SK-N-SH treated with all-trans-retinoic acid at 6 μM for 48 hours (cell line): ENCODE measurements around the gene GVQW3.

Experiments used
- ATAC-seq: fragments of 200-7000 bp; cut with Tn5 transposase; 3 replicates; pipeline ENCODE4 v1.9.1; 2020; ENCODE audit warnings: mild to moderate bottlenecking, moderate library complexity
- ARNTL ChIP-seq: fragments of 450-650 bp; formaldehyde crosslinking; IDR thresholded peaks from 2 replicates; pipeline ENCODE4 v1.5.0; 2020; ENCODE audit warnings: low read depth, mild to moderate bottlenecking, moderate library complexity, borderline replicate concordance
- BACH2 ChIP-seq: fragments of 250-450 bp; sonication (Bioruptor Pico); IDR thresholded peaks from 2 replicates; pipeline ENCODE4 v1.9.0; 2021; ENCODE audit warnings: mild to moderate bottlenecking, borderline replicate concordance
- CSDC2 ChIP-seq: fragments of 250-450 bp; sonication (Bioruptor Pico); IDR thresholded peaks from 2 replicates; pipeline ENCODE4 v1.5.0; 2020; ENCODE audit warnings: mild to moderate bottlenecking, moderate library complexity
- ESRRG ChIP-seq: fragments of 250-450 bp; sonication (Bioruptor Pico); IDR thresholded peaks from 2 replicates; pipeline ENCODE4 v1.6.1; 2021; ENCODE audit warnings: mild to moderate bottlenecking
- GLIS3 ChIP-seq: fragments of 250-450 bp; sonication (Bioruptor Pico); IDR thresholded peaks from 2 replicates; pipeline ENCODE4 v1.5.0; 2020; ENCODE audit warnings: mild to moderate bottlenecking, moderate library complexity
- OSR1 ChIP-seq: fragments of 250-450 bp; sonication (Bioruptor Pico); IDR thresholded peaks from 2 replicates; pipeline ENCODE4 v1.8.0; 2022; ENCODE audit warnings: moderate library complexity, mild to moderate bottlenecking, inconsistent platforms
- RARB ChIP-seq: fragments of 250-450 bp; sonication (Bioruptor Pico); IDR thresholded peaks from 2 replicates; pipeline ENCODE4 v1.8.0; 2021; ENCODE audit warnings: mild to moderate bottlenecking, moderate library complexity
- SNAI2 ChIP-seq: fragments of 250-450 bp; sonication (Bioruptor Pico); IDR thresholded peaks from 2 replicates; pipeline ENCODE4 v1.5.0; 2020; ENCODE audit warnings: mild to moderate bottlenecking, moderate library complexity
- TCF4 ChIP-seq: fragments of 250-450 bp; sonication (Bioruptor Pico); IDR thresholded peaks from 2 replicates; pipeline ENCODE4 v1.8.0; 2021; ENCODE audit warnings: mild to moderate bottlenecking, moderate library complexity, borderline replicate concordance
- TOX ChIP-seq: fragments of 250-450 bp; sonication (Bioruptor Pico); IDR thresholded peaks from 2 replicates; pipeline ENCODE4 v1.8.0; 2021; ENCODE audit warnings: mild to moderate bottlenecking, moderate library complexity, borderline replicate concordance
- ZC3H10 ChIP-seq: fragments of 250-450 bp; sonication (Bioruptor Pico); IDR thresholded peaks from 2 replicates; pipeline ENCODE4 v1.5.1; 2021; ENCODE audit warnings: mild to moderate bottlenecking, moderate library complexity
- ZFP30 ChIP-seq: fragments of 450-650 bp; formaldehyde crosslinking; IDR thresholded peaks from 2 replicates; pipeline ENCODE4 v1.5.0; 2022; ENCODE audit warnings: mild to moderate bottlenecking, moderate library complexity
- ZNF565 ChIP-seq: fragments of 450-650 bp; formaldehyde crosslinking; conservative IDR thresholded peaks from 2 replicates; pipeline ENCODE4 v1.5.0; 2020; ENCODE audit warnings: low read depth, mild to moderate bottlenecking, moderate library complexity
- ZNF70 ChIP-seq: fragments of 450-650 bp; formaldehyde crosslinking; IDR thresholded peaks from 2 replicates; pipeline ENCODE4 v1.5.0; 2020; ENCODE audit warnings: mild to moderate bottlenecking, moderate library complexity
- ZNF8 ChIP-seq: fragments of 450-650 bp; formaldehyde crosslinking; IDR thresholded peaks from 2 replicates; pipeline ENCODE4 v1.5.0; 2020; ENCODE audit warnings: mild to moderate bottlenecking, moderate library complexity
- TF ChIP-seq, protein P1 (sequence below): fragments of 250-450 bp; sonication (Bioruptor Pico); IDR thresholded peaks from 2 replicates; pipeline ENCODE4 v1.5.1; 2021; ENCODE audit warnings: mild to moderate bottlenecking, moderate library complexity
- TF ChIP-seq, protein P2 (sequence below): fragments of 250-450 bp; sonication (Bioruptor Pico); IDR thresholded peaks from 2 replicates; pipeline ENCODE4 v1.8.0; 2021; ENCODE audit warnings: low read depth, mild to moderate bottlenecking, moderate library complexity, borderline replicate concordance
- TF ChIP-seq, protein P3 (sequence below): fragments of 250-450 bp; sonication (Bioruptor Pico); IDR thresholded peaks from 2 replicates; pipeline ENCODE4 v1.5.1; 2020; ENCODE audit warnings: low read depth, mild to moderate bottlenecking, moderate library complexity
- TF ChIP-seq, protein P4 (sequence below): fragments of 250-450 bp; sonication (Bioruptor Pico); IDR thresholded peaks from 2 replicates; pipeline ENCODE4 v1.8.0; 2020; ENCODE audit warnings: mild to moderate bottlenecking, moderate library complexity, borderline replicate concordance
- TF ChIP-seq, protein P5 (sequence below): fragments of 250-450 bp; sonication (Bioruptor Pico); IDR thresholded peaks from 2 replicates; pipeline ENCODE4 v1.5.0; 2020; ENCODE audit warnings: mild to moderate bottlenecking, moderate library complexity

Gene GVQW3

DNA sequence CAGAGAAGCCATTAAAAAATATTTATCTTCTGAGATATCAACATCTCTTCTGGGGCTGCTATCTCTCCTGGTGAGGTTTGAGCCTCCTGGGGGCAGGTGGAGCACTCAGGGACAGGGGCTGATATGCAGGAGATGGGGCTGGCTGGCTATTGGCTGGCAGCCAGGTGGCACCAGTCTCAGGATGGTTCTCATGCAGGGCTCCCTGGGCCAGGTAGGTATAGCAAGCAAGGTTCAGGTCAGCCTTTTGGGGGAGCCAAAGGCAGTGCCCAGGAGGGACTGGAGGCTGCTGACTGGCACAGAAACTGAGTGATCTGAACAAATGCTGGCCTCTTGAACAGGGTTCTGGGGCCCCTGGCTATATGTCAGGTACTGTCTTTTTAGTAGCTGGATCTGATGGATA, 34.0 kb downstream of the GVQW3 start:
- ATAC-seq, result no peak
- TF ChIP-seq CSDC2 (CRISPR knock-in tag) (no peak), TOX (CRISPR knock-in tag) (no peak), GLIS3 (no peak)

DNA sequence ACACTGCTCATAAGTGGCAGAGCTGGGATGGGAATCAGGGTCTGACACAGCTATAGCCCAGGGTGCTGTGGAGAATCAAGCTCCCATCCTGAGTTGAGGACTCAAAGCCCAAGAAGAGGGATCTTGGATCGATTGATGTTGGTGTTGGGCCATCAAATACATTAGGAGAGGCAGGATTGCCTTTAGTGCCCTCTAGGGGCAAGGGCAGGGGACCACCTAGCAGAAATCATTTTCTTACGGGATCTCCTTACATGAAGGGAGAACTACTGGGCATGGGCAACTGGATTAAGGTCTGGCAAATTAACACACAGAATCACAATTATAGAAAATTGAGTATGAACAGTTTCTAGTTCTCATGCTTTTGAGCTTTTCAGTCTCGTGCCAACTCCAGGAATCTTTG, 38.8 kb downstream of the GVQW3 start:
- ATAC-seq, result no peak
- TF ChIP-seq BACH2 (CRISPR knock-in tag) (no peak), ESRRG (no peak), ZNF8 (CRISPR knock-in tag) (no peak)
- TF ChIP-seq, all 23 proteins: peak for 0

DNA sequence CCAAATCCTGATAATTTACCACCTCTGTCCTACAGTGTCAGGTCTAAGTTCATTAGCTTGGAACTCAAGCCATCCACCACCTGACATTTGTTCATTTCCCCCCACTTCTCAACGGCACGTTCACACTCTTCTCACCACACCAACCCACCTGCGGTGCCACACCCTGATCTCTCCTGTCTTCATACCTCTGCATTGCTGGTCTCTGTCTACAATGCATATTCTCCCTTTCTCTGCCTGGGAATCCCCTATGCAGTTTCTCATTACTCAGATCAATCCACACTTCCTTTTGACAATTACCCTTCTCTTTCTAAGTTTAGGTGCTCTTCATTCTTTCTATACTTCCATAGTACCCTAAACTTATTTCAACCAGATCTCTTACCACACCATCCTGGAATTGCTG, 43.3 kb downstream of the GVQW3 start:
- ATAC-seq, result no peak
- TF ChIP-seq, protein P1, sequence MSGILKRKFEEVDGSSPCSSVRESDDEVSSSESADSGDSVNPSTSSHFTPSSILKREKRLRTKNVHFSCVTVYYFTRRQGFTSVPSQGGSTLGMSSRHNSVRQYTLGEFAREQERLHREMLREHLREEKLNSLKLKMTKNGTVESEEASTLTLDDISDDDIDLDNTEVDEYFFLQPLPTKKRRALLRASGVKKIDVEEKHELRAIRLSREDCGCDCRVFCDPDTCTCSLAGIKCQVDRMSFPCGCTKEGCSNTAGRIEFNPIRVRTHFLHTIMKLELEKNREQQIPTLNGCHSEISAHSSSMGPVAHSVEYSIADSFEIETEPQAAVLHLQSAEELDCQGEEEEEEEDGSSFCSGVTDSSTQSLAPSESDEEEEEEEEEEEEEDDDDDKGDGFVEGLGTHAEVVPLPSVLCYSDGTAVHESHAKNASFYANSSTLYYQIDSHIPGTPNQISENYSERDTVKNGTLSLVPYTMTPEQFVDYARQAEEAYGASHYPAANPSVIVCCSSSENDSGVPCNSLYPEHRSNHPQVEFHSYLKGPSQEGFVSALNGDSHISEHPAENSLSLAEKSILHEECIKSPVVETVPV (CRISPR knock-in tag), result no peak
- no peak for TF ChIP-seq OSR1 (CRISPR knock-in tag)
- no peak for TF ChIP-seq ZNF70 (CRISPR knock-in tag)
- TF ChIP-seq, protein P2, sequence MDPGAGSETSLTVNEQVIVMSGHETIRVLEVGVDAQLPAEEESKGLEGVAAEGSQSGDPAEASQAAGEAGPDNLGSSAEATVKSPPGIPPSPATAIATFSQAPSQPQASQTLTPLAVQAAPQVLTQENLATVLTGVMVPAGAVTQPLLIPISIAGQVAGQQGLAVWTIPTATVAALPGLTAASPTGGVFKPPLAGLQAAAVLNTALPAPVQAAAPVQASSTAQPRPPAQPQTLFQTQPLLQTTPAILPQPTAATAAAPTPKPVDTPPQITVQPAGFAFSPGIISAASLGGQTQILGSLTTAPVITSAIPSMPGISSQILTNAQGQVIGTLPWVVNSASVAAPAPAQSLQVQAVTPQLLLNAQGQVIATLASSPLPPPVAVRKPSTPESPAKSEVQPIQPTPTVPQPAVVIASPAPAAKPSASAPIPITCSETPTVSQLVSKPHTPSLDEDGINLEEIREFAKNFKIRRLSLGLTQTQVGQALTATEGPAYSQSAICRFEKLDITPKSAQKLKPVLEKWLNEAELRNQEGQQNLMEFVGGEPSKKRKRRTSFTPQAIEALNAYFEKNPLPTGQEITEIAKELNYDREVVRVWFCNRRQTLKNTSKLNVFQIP, result no peak
- no peak for TF ChIP-seq ZC3H10 (CRISPR knock-in tag)
- TF ChIP-seq, protein P3, sequence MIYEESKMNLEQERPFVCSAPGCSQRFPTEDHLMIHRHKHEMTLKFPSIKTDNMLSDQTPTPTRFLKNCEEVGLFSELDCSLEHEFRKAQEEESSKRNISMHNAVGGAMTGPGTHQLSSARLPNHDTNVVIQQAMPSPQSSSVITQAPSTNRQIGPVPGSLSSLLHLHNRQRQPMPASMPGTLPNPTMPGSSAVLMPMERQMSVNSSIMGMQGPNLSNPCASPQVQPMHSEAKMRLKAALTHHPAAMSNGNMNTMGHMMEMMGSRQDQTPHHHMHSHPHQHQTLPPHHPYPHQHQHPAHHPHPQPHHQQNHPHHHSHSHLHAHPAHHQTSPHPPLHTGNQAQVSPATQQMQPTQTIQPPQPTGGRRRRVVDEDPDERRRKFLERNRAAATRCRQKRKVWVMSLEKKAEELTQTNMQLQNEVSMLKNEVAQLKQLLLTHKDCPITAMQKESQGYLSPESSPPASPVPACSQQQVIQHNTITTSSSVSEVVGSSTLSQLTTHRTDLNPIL (CRISPR knock-in tag), result no peak
- TF ChIP-seq ZNF8 (CRISPR knock-in tag), result no peak
- no peak for TF ChIP-seq RARB (CRISPR knock-in tag)
- no peak for TF ChIP-seq TOX (CRISPR knock-in tag)

DNA sequence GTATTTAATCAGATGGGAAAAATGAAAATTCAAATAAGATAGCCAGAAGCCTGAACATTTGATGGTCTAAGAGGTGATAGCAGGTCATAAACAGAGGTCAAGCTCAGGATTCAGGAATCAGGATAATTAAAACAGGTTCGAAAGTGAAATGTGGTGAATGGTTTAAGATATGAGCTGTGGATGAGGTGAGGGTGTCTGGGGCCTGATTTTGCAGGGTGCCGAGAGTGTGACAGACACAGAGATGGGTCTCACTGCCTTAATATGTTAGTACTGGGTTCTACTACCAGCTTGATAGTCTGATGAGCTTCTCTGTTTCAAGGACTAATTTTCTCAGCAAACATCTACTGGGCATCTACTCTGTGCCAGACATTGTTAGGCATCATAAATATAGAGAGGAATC, 43.8 kb downstream of the GVQW3 start:
- no peak for ATAC-seq
- TF ChIP-seq ARNTL (CRISPR knock-in tag) (no peak), TCF4 (no peak), ZFP30 (no peak), ZC3H10 (CRISPR knock-in tag) (no peak), ZNF565 (no peak), TOX (CRISPR knock-in tag) (no peak), OSR1 (CRISPR knock-in tag) (no peak), RARB (CRISPR knock-in tag) (no peak), SNAI2 (CRISPR knock-in tag) (no peak), CSDC2 (CRISPR knock-in tag) (no peak), ZNF8 (CRISPR knock-in tag) (no peak), ESRRG (no peak)
- TF ChIP-seq, protein P4, sequence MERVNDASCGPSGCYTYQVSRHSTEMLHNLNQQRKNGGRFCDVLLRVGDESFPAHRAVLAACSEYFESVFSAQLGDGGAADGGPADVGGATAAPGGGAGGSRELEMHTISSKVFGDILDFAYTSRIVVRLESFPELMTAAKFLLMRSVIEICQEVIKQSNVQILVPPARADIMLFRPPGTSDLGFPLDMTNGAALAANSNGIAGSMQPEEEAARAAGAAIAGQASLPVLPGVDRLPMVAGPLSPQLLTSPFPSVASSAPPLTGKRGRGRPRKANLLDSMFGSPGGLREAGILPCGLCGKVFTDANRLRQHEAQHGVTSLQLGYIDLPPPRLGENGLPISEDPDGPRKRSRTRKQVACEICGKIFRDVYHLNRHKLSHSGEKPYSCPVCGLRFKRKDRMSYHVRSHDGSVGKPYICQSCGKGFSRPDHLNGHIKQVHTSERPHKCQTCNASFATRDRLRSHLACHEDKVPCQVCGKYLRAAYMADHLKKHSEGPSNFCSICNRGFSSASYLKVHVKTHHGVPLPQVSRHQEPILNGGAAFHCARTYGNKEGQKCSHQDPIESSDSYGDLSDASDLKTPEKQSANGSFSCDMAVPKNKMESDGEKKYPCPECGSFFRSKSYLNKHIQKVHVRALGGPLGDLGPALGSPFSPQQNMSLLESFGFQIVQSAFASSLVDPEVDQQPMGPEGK (CRISPR knock-in tag), result no peak
- TF ChIP-seq, protein P5, sequence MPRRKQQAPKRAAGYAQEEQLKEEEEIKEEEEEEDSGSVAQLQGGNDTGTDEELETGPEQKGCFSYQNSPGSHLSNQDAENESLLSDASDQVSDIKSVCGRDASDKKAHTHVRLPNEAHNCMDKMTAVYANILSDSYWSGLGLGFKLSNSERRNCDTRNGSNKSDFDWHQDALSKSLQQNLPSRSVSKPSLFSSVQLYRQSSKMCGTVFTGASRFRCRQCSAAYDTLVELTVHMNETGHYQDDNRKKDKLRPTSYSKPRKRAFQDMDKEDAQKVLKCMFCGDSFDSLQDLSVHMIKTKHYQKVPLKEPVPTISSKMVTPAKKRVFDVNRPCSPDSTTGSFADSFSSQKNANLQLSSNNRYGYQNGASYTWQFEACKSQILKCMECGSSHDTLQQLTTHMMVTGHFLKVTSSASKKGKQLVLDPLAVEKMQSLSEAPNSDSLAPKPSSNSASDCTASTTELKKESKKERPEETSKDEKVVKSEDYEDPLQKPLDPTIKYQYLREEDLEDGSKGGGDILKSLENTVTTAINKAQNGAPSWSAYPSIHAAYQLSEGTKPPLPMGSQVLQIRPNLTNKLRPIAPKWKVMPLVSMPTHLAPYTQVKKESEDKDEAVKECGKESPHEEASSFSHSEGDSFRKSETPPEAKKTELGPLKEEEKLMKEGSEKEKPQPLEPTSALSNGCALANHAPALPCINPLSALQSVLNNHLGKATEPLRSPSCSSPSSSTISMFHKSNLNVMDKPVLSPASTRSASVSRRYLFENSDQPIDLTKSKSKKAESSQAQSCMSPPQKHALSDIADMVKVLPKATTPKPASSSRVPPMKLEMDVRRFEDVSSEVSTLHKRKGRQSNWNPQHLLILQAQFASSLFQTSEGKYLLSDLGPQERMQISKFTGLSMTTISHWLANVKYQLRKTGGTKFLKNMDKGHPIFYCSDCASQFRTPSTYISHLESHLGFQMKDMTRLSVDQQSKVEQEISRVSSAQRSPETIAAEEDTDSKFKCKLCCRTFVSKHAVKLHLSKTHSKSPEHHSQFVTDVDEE (CRISPR knock-in tag), result no peak
- TF ChIP-seq, protein P2, result no peak
- TF ChIP-seq, protein P3 (CRISPR knock-in tag), result no peak
- TF ChIP-seq, protein P1 (CRISPR knock-in tag), result no peak
